KG1 (cell line): ENCODE results near the gene DUOX1.
A peak's percentile ranks its signal among the peaks of the same experiment; 100 is the strongest.

Source experiments
- DNase-seq: peaks from one replicate; lab custom pipeline; 2025; lab: John Stamatoyannopoulos, UW

Gene DUOX1

DNA sequence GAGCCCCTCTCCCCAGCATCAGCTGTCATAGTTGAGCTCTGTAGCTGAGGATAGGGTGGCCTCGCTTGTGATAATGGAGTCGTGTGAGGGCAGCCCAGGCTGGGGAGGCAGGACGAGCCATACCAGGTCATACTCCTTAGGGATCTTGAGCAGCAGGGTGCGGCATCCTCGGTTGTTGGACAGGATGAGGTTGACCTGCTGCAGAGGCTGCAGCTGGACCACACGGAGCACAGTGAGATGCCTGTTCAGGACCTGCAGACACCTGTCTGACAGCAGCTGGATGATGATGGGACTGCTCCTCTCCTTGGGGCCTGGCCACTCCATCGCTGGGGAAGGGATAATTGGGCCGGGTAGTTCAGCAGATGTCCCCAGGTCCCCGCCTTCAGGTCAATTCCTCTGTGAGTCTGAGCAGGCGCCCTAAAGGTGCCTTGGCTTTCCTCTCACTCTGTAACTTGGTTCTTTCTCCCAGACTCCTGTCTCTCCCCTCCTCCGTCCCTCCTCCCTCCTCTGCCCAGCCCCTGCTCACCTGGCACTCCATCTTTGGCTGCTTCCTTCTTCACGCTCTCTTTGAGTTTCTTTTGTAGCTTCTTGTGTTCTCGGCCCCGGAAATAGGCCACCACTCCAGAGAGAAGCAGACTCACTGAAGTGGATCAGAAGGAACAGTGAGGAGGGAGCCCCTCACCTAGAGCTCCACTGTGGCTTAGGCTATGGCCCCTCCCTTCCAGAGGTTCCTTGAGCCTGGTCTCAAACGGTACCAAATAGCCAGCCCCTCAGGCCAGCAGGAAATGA, 23.6 kb upstream of the DUOX1 start:
- DNase-seq = no peak

DNA sequence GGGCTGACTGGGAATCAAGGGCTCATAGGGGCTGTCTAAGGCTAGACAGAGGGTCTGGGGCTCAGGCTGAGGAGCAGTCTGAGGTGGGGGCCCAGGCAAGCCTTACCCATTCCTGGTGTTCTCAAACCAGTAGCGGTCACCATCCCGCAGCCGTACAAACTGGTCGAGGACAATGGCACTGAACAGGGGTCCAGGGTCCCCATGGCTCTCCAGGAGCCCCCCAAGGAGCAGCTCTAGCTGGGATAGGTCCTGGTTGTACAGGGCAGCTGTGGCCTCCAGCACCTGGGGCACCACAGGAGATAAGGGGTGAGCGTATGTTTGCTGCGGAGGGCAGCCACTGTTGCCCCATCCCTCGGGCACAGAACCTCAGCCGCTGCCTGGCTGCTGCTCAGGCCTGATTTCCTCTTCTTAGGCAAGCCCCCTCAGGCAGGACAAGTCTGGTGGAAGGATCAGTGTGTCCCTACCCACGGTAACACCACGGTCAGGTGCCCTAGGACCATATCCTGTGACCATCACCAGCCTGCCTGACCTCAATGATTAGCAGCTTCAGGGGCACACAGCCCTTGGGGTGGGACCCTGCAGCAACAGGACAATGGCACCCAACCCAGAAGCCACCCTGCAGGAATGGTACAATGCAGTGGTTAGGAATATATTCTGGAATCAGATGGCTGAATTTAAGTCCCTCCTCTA, 21.7 kb upstream of the DUOX1 start:
- no peak for DNase-seq

DNA sequence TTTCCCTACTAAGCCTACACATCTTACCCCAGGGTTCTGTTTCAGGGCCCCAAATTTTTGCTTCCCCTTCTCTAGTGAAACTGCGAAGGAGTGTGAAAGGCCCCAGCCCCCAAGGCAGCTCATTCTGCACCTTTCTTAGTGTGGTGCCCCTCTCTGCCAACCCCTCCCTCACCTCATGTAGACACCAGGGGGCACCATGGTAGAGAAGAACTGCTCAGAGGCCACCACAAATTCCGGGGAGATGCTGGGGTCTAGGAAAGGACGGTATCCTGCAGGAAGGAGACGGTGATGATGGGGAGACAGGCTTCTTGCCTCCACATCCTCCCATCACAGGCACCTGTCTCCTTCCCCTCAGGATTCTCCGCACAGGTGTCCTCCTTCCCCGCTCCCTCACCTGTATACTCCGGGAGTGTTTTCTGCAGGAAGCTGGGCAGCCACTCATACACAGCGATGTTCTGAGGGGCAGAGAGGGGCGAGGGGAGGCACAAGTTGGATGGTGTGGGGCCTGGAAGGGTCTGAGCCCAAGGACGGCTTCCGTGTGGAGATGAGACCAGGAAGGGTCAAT, 19.5 kb upstream of the DUOX1 start:
- DNase-seq = no peak

- DNase-seq = no peak
Measured at GRCh38 chr15:45111390-45112142, 18.2 kb upstream of the DUOX1 start.

GRCh38 chr15:45112143-45112590, 17.6 kb upstream of the DUOX1 start:
- no peak for DNase-seq

GRCh38 chr15:45112591-45113379, 17.0 kb upstream of the DUOX1 start:
- DNase-seq = no peak

GRCh38 chr15:45113380-45113990, 16.3 kb upstream of the DUOX1 start:
- DNase-seq = no peak

GRCh38 chr15:45114076-45114750, 15.6 kb upstream of the DUOX1 start, which contains the start of the genes DUOX2 and DUOXA2:
DUOX2 (minus strand) TSS chr15:45114172; CDS start chr15:45113411, 761 bp downstream.
DUOXA2 (plus strand) TSS chr15:45114326; CDS start chr15:45114606, 280 bp downstream.
- no peak for DNase-seq

- DNase-seq = no peak
Measured at GRCh38 chr15:45114751-45115085, 15.1 kb upstream of the DUOX1 start.

- DNase-seq = no peak
Measured at GRCh38 chr15:45115312-45115820, 14.4 kb upstream of the DUOX1 start.

DNA sequence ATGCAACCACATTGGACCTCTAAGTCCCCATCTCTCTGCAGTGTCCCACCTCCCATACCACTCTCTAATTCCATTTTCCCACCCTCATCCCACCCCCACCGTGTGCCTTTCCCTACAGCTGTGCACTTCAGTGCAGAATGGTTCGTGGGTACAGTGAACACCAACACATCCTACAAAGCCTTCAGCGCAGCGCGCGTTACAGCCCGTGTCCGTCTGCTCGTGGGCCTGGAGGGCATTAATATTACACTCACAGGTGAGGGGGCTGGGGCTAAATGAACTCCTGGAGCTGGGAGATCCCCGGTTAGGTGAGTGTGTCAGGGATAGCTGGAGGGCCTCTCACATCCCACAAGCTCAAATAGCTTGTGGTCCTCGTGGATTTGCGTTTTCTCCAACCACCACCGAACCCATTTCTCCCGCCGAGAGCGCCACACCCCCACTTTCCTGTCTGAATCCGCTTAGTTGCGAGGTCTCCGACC, 13.8 kb upstream of the DUOX1 start:
- DNase-seq = no peak

- no peak for DNase-seq
Measured at GRCh38 chr15:45116482-45117307, 13.1 kb upstream of the DUOX1 start.

DNA sequence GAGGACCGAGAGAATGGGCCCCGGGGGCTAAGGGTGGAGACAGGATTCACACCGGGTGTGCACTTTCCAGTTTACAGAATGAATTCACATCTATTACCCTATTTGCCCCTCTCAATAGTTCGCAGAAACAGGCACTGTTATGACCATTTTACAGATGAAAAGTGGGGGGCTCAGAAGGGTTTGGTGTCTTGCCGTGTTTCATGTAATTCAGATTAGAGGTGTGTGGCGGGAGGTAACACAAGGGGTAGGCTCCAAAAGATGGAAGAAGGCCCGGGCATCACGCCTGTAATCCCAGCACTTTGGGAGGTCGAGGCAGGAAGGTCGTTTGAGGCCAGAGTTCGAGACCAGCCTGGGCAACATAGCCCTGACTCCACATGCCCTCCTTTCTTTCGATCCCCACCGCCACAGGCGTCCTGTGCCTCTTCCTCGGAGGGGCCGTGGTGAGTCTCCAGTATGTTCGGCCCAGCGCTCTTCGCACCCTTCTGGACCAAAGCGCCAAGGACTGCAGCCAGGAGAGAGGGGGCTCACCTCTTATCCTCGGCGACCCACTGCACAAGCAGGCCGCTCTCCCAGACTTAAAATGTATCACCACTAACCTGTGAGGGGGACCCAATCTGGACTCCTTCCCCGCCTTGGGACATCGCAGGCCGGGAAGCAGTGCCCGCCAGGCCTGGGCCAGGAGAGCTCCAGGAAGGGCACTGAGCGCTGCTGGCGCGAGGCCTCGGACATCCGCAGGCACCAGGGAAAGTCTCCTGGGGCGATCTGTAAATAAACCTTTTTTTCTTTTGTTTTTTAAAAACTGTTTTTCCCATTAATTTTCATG, 12.3 kb upstream of the DUOX1 start:
- no peak for DNase-seq

- DNase-seq = peak; percentile 69
Measured at GRCh38 chr15:45118131-45118588, 11.6 kb upstream of the DUOX1 start.

- DNase-seq = no peak
Measured at GRCh38 chr15:45118996-45119395, 10.8 kb upstream of the DUOX1 start.

- no peak for DNase-seq
Measured at GRCh38 chr15:45120081-45120972, 9.5 kb upstream of the DUOX1 start.

- DNase-seq = no peak
Measured at GRCh38 chr15:45121020-45121419, 8.8 kb upstream of the DUOX1 start.
